ENCODE measurements around the gene UBXN1. TPM values are rescaled to one million over a fixed set of nuclear protein-coding genes. Genes with fewer than 3 reads are reported as not detected.

The UBXN1 gene, protein sequence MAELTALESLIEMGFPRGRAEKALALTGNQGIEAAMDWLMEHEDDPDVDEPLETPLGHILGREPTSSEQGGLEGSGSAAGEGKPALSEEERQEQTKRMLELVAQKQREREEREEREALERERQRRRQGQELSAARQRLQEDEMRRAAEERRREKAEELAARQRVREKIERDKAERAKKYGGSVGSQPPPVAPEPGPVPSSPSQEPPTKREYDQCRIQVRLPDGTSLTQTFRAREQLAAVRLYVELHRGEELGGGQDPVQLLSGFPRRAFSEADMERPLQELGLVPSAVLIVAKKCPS
- 102 to 125 TPM (median 116 TPM) in 5 replicates for total RNA-seq (2022; extraction: Qiagen RNA extraction)

GRCh38 chr11:62678770-62679696 is at the start of gene UBXN1:
UBXN1 (minus strand) TSS chr11:62679073; CDS start chr11:62678923, 150 bp downstream.

DNA sequence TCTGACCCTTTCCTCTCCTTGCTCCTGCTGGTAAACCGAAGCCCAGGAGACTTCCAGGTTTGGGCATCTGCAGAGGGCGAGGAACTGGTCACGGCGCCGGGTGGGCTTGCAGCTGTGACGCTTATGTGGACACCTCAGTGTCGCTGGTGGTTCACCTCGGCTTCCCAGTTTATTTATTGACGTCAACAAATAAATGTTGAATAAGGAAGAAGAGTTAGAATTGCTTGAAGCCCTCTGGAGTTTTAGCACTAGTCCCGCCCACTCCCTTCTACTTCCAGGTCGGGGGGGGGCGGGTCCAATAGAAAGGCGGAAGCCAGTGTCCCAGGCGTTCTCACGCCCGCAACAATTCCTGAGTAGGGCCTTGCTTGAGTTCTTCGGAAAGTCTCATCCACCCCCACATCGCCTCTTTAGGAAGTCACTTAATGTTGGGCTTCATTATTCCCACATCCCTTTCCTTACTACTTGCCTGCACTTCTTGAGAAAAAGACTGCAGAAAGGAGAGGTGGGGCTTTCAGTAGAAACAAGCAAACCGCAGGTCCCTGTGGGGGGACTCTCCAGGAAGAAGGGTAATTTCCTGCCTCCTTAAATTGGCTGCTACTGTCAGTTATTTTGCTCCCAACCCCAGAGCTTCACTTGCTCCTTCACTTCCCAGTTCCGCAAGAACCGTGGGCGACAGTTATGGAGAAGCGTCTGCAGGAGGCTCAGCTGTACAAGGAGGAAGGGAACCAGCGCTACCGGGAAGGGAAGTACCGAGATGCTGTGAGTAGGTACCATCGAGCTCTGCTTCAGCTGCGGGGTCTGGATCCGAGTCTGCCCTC is 49.5 kb upstream of the UBXN1 start, which contains the start of gene TTC9C:
Gene TTC9C (plus strand): TSS at position 316 of the 818 bp plus-strand sequence. CDS start 363 bp downstream, at position 679.

DNA sequence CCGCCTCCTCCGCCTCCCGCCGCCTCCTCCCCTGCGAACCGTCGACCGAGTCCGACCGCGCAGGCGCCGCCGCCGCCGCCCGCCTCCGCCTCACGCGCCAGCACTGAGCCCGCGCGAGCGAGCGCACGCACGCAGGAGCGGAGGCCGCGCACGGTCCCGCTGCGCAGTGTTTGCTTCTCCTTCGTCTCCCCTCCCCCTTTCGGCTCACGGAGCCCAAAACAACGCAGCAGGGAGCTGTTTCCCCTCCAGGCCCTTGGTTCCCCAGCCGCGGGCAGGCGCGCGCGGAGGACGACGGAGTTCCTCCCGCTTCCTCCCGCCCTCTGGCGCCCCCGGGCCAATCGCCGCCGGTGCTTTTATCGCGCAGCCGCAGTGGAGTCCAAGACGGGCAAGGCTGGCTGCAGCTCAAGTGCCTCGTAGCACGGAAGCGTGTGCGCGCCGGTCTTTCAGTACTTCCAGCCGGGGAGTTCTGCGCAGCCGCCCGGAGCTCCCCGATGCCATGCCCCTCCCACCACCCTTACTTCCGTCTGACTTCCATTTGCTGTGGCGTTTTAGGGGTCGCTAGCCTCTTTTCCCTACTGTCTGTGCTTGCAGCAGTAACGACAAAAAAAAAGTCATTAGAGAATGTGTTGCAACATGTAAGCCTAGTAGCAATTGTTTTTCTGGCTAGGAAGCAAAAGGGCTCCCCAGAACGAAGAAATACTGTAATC is 48.4 kb upstream of the UBXN1 start, which contains the start of gene HNRNPUL2:
Gene HNRNPUL2 (minus strand): TSS at position 293 of the 707 bp plus-strand sequence. CDS start 301 bp downstream, outside the sequence.

GRCh38 chr11:62707277-62707861 is 28.5 kb upstream of the UBXN1 start, which contains the start of the genes BSCL2 and GNG3:
BSCL2 (minus strand) TSS chr11:62707424; CDS start chr11:62707195, 229 bp downstream.
GNG3 (plus strand) TSS chr11:62707676; CDS start chr11:62708296, 620 bp downstream.

DNA sequence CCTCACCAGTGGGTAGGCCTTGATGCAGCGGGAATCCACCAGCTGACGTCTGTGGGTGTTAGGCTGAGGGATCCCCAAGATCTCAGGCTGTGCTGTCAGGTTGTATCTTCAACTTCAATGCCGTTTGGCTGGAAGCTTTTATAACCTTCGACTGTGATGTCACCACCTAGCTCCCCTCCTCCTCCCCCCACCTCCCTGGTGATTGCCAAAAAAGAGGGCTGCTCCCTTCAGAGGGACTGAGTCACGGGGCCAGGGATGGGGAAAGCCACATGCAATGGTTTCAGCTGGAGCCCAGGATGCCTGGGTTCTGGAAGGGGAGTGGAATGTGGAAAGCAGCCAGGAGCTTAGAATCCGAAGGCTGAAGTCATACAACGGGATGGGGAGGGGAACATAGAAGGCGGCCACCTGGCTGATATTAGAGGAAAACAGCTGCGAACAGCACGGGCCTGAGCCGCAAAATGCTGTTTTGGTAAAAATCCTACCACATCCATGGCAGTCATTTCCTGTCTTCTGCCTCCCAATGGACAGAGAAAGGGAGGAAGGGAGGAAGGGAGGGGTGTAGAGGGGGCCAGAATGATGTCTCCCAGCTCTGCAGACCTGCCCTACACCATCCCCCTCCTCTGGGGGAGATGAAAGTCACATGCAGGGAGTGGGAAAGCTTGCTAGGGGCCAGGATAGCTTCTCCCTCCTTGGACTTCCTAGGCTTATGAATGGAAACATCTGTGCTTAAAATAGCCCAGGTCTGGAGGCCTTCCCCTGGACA is 10.7 kb upstream of the UBXN1 start, which contains the start of gene LRRN4CL:
Gene LRRN4CL (minus strand): TSS at position 110 of the 763 bp plus-strand sequence. CDS start 1,022 bp downstream, outside the sequence.

GRCh38 chr11:62671608-62672389 is 7.1 kb downstream of the UBXN1 start, which contains the start of the genes LBHD1 and UQCC3:
LBHD1 (minus strand) TSS chr11:62672267; CDS start chr11:62670031, 2,236 bp downstream.
UQCC3 (plus strand) TSS chr11:62671673; CDS start chr11:62671746, 73 bp downstream.

GRCh38 chr11:62665075-62665598 is 13.7 kb downstream of the UBXN1 start, which contains the start of the genes C11orf98 and CSKMT:
C11orf98 (minus strand) TSS chr11:62665210; CDS start chr11:62665169, 41 bp downstream.
CSKMT (plus strand) TSS chr11:62665312; CDS start chr11:62665880, 568 bp downstream.

GRCh38 chr11:62645946-62646824 is 32.7 kb downstream of the UBXN1 start, which contains the start of gene GANAB:
GANAB (minus strand) TSS chr11:62646613; CDS start chr11:62646599, 14 bp downstream.

Other genes starting within 250 kb of the UBXN1 start
- gene AHNAK, start 132.3 kb downstream of the UBXN1 start, total RNA-seq (2022; extraction: Qiagen RNA extraction), result 288 to 390 TPM (median 357 TPM) in 5 replicates
- 1,940 to 2,067 TPM (median 1,987 TPM) in 5 replicates for gene EEF1G, start 105.2 kb downstream of the UBXN1 start, total RNA-seq (2022; extraction: Qiagen RNA extraction)
- gene TUT1, start 87.5 kb downstream of the UBXN1 start, total RNA-seq (2022; extraction: Qiagen RNA extraction), result 13.6 to 16.7 TPM (median 16.4 TPM) in 5 replicates
- 84.2 to 90.9 TPM (median 87.8 TPM) in 5 replicates for gene MTA2, start 77.2 kb downstream of the UBXN1 start, total RNA-seq (2022; extraction: Qiagen RNA extraction)
- gene EML3, start 66.3 kb downstream of the UBXN1 start, total RNA-seq (2022; extraction: Qiagen RNA extraction), result 18.3 to 27.8 TPM (median 22.2 TPM) in 5 replicates
- 3.5 to 4.8 TPM (median 4.3 TPM) in 5 replicates for gene ROM1, start 65.8 kb downstream of the UBXN1 start, total RNA-seq (2022; extraction: Qiagen RNA extraction)
- gene B3GAT3, start 57.1 kb downstream of the UBXN1 start, total RNA-seq (2022; extraction: Qiagen RNA extraction), result 40.7 to 59.1 TPM (median 53.6 TPM) in 5 replicates
- gene GANAB, start 32.5 kb downstream of the UBXN1 start, total RNA-seq (2022; extraction: Qiagen RNA extraction), result 226 to 272 TPM (median 254 TPM) in 5 replicates
- gene INTS5, start 25.8 kb downstream of the UBXN1 start, total RNA-seq (2022; extraction: Qiagen RNA extraction), result 16.6 to 22.4 TPM (median 21.4 TPM) in 5 replicates
- gene C11orf98, start 13.9 kb downstream of the UBXN1 start, total RNA-seq (2022; extraction: Qiagen RNA extraction), result 120 to 142 TPM (median 133 TPM) in 5 replicates
- gene CSKMT, start 13.8 kb downstream of the UBXN1 start, total RNA-seq (2022; extraction: Qiagen RNA extraction), result 9.8 to 16.3 TPM (median 14.4 TPM) in 5 replicates
- 27.0 to 39.9 TPM (median 36.2 TPM) in 5 replicates for gene UQCC3, start 7.4 kb downstream of the UBXN1 start, total RNA-seq (2022; extraction: Qiagen RNA extraction)
- 3.1 to 5.1 TPM (median 4.6 TPM) in 5 replicates for gene LBHD1, start 6.8 kb downstream of the UBXN1 start, total RNA-seq (2022; extraction: Qiagen RNA extraction)
- 0.06 to 0.24 TPM (median 0.09 TPM) in 4 of 5 replicates, not detected in the other for gene LRRN4CL, start 10.5 kb upstream of the UBXN1 start, total RNA-seq (2022; extraction: Qiagen RNA extraction)
- gene BSCL2, start 28.4 kb upstream of the UBXN1 start, total RNA-seq (2022; extraction: Qiagen RNA extraction), result 54.7 to 81.4 TPM (median 71.3 TPM) in 5 replicates
- gene GNG3, start 28.6 kb upstream of the UBXN1 start, total RNA-seq (2022; extraction: Qiagen RNA extraction), result not detected in 5 replicates
- gene HNRNPUL2, start 48.4 kb upstream of the UBXN1 start, total RNA-seq (2022; extraction: Qiagen RNA extraction), result 36.4 to 41.5 TPM (median 40.5 TPM) in 5 replicates
- 28.9 to 34.9 TPM (median 31.7 TPM) in 5 replicates for gene TTC9C, start 49.4 kb upstream of the UBXN1 start, total RNA-seq (2022; extraction: Qiagen RNA extraction)
- 1.1 to 1.8 TPM (median 1.6 TPM) in 5 replicates for gene ZBTB3, start 75.1 kb upstream of the UBXN1 start, total RNA-seq (2022; extraction: Qiagen RNA extraction)
- 165 to 180 TPM (median 178 TPM) in 5 replicates for gene POLR2G, start 82.5 kb upstream of the UBXN1 start, total RNA-seq (2022; extraction: Qiagen RNA extraction)
- gene TAF6L, start 92.3 kb upstream of the UBXN1 start, total RNA-seq (2022; extraction: Qiagen RNA extraction), result 11.7 to 16.5 TPM (median 12.7 TPM) in 5 replicates
- 78.3 to 95.8 TPM (median 85.2 TPM) in 5 replicates for gene TMEM179B, start 108.3 kb upstream of the UBXN1 start, total RNA-seq (2022; extraction: Qiagen RNA extraction)
- gene TMEM223, start 112.9 kb upstream of the UBXN1 start, total RNA-seq (2022; extraction: Qiagen RNA extraction), result 18.5 to 27.8 TPM (median 26.5 TPM) in 5 replicates
- gene NXF1, start 126.4 kb upstream of the UBXN1 start, total RNA-seq (2022; extraction: Qiagen RNA extraction), result 41.1 to 56.6 TPM (median 51.1 TPM) in 5 replicates
- gene STX5, start 153.0 kb upstream of the UBXN1 start, total RNA-seq (2022; extraction: Qiagen RNA extraction), result 19.5 to 24.9 TPM (median 24.1 TPM) in 5 replicates
- not detected in 5 replicates for gene TEX54, start 153.8 kb upstream of the UBXN1 start, total RNA-seq (2022; extraction: Qiagen RNA extraction)
- 74.3 to 86.7 TPM (median 77.3 TPM) in 5 replicates for gene WDR74, start 160.5 kb upstream of the UBXN1 start, total RNA-seq (2022; extraction: Qiagen RNA extraction)
- gene SLC3A2, start 201.8 kb upstream of the UBXN1 start, total RNA-seq (2022; extraction: Qiagen RNA extraction), result 846 to 1,033 TPM (median 970 TPM) in 5 replicates
- 0.06 to 0.21 TPM (median 0.10 TPM) in 5 replicates for gene CHRM1, start 242.3 kb upstream of the UBXN1 start, total RNA-seq (2022; extraction: Qiagen RNA extraction)

Data from A549 treated with Mapracorat at 1 μM for 4 hours (cell line).